Stimulated activated CD8-positive, alpha-beta memory T cell treated with anti-CD3 and anti-CD28 coated beads, Interleukin-7, amount 100 ng/mL, for 4 hours (primary cell): ENCODE data around the gene C3orf38.
"Not testable (repeated sequence)": the region's sequence is repeated elsewhere in the genome, so short reads cannot be mapped to it uniquely, and the experiment has no call there.

Experiments
- DNase-seq, 2 donors: peaks; one replicate each; pipeline ENCODE4 v3.0.0-alpha.2; 2020; ENCODE audit warnings: low read depth in 2 of 2

The C3orf38 gene

DNA sequence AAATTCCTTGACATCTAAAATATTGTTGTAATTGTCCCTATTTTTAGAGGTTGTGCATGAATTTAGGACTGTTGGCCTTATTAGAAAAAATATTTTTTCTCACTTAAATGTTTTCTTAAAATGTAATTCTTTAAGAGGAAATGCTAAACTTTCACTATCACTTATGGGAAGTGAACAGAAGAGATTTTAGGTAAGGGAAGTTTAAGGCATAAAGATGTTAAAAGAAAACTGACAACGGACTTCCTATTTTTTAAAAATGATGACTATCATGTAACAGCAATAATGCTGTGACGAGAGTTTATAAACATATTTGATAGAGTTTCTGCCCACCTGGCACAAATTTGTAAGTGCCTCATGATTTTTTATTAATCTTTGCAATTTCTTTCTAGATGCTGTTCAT, 3.1 kb downstream of the C3orf38 start:
- no peak for DNase-seq

DNA sequence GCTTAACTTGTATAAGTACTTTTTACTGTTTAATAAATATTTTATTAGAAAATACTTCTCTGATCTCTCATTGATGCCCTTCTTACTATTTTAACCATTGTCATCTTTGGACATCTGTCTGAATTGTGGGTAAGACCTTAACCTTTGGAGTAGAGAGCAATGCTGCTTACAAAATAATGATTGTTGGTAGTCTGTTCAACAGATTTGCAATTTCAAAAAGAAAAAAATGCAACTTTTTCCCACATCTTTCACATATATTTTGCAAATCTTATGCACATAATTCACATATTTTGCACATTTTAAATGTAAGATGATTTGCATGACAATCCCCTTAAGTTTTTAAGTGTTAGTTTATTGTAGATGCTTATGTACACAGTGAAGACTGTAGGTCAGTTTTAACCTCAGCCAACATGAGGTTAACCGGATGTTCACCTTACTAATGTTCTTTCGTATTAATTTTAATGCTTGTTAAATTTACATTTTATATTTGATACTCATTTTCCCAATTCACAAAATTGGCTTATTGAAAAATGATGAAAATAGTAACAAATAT, 16.7 kb downstream of the C3orf38 start:
- no peak for DNase-seq

GRCh38 chr3:88167173-88167572, 17.4 kb downstream of the C3orf38 start:
- DNase-seq: no peak

- no peak for DNase-seq
Observed at GRCh38 chr3:88167704-88168103, 17.9 kb downstream of the C3orf38 start.

DNA sequence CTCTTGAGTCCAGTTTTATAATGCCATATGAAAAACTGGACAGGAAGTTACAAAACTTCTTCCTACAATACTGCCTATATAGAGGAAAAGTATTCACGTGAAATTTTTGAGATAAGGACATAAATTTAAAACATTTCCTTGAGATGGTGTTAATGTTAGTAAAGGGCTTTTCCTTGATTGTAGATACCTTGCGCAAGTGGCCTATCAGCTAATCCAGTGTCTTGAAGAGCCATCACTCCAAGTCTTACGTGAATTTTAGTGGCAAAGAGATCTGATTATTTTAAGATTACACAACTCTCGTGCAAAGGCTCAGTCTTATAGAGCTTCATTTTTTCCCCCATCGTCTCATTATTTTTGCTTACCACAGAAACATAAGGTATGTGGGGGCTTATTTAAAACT, 18.4 kb downstream of the C3orf38 start:
- no peak for DNase-seq

DNA sequence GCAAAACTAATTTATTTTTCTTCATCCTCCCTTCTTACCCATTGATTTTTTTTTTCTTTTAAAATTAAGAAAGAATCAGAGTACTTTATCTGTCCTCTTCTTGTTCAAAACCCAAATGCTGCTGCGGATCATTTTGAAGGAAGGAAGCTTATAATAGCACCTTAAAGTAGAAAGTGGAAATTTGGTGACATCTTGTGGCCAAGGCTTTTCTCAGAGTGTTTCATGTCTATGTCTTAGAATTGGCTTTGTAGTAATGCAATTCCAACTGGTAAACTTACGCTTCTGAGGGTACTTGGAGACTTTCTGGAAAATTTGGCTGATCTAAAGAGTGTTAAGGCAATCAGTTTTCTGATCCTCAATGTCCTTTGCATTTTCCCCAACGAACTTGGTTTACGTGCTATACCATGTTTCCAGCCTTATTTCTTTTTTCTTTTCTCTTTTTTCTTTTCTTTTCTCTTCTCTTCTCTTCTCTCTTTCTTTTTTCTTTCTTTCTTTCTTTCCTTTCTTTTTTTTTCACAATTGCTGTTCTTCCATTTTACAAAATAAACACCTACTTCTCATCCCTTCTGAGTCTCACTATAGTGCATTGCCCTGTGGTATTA, 30.7 kb downstream of the C3orf38 start:
- DNase-seq: no peak

DNA sequence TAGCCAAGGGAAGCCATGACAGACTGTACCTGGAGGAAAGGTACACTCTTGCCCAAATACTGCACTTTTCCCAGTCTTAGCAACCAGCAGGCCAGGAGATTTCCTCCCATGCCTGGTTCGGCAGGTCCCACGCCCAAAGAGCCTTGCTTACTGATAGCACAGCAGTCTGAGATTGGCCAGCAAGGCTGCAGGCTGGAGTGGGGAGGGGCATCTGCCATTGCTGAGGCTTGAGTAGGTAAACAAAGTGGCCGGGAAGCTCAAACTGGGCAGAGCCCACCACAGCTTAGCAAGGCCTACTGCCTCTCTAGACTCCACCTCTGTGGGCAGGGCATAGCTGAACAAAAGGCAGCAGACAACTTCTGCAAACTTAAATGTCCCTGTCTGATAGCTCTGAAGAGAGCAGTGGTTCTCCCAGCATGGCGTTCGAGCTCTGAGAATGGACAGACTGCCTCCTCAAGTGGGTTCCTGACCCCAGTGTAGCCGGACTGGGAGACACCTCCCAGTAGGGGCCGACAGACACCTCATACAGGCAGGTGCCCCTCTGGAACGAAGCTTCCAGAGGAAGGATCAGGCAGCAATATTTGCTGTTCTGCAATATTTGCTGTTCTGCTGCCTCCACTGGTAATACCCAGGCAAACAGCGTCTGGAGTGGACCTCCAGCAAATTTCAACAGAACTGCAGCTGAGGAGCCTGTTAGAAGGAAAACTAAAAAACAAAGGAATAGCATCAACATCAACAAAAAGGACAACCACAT, 32.6 kb downstream of the C3orf38 start:
- DNase-seq: not testable (repeated sequence)

DNA sequence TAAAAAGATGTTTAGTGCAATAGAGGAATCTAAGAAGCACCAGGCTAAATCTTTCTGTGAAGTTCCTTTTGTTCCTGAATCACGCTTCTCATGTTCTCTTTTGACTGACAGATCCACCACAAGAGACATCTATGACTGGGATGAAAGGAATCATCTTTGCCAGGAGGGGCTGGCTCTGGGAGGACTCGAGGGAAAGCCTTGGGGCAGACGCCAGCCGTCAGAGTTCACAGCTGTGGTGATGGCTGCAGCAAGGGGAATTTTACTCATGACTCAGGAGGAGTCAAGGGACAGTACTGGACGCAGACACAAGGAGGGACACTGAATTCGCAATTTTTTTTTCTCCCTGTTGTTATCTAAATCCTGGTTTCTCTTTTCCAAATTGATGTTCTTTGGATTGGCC, 38.7 kb downstream of the C3orf38 start:
- DNase-seq: no peak

DNA sequence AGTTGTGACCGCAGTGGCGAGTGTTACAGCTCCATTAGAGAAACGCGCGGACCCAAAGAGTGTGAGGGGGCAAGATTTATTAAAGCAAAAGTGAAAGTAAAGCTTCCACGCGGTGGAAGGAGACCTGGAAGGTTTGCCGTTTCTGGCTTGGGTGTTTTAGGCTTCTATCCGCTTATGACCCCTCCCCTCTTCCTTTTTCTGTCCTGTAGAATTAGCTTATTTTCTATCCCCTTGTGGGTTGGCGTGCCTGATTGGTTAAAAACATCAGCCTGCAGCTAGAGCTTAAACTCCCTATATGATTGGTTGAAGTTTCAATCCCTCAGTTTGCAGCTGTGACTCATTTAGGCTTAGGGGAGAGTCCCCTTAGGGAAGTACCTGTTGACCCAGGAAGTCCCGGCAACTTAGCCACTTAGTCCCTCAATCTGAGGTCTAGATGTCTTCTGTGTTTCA, 39.6 kb downstream of the C3orf38 start:
- no peak for DNase-seq

GRCh38 chr3:88191872-88192409, 42.2 kb downstream of the C3orf38 start:
- DNase-seq: no peak

DNA sequence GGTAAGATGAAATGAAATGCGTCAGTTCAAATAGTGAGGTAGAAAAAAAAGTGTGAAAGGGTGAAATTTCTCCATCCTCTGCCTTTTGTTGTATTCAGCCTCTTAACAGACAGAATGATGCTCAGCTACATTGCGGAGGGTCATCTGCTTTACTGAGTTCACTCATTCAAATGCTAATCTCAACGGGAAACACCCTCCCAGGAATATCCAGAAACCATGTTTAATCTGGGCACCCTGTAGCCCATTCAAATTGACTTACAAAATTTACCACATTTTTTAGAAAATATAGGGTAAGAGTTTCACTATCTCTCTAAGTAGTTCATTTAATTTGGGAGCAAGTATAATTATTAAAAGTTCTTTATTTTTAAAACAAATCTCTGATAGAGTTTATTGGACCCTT, 42.9 kb downstream of the C3orf38 start:
- DNase-seq: no peak

DNA sequence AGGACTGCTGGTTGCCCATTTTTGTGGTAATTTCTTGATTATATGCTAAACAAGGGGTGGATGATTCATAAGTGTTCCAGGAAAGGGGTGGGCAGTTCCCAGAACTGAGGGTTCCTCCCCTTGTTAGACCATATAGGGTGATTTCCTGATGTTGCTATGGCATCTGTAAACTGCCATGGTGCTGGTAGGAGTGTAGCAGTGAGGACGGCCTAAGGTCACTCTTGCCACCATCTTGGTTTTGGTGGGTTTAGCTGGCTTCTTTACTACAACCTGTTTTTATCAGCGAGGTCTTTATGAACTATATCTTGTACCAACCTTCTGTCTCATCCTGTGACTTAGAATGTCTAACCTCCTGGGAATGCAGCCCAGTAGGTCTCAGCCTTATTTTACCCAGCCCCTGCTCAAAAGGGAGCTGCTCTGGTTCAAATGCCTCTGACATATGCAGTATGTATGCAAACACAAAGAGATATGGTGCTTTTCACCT, 46.2 kb downstream of the C3orf38 start:
- DNase-seq: no peak

DNA sequence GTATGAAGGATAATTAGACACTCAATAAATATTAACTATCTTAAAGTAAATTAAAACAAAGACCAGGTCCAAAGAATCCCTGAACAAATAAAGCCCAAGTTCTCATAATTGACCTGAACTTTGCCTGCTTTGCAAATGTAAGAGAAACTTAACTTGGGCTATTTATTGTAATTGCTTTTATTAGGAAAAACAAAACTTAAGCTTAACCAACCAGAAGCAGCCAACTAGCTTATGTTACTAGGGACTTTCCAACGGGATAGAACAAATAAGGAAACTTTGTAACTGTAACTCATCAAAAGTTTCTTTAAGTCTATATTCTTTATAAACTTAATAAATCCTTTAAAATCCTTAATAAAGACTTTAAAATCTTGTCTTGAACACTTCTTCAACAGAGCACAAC, 48.4 kb downstream of the C3orf38 start:
- DNase-seq: no peak

DNA sequence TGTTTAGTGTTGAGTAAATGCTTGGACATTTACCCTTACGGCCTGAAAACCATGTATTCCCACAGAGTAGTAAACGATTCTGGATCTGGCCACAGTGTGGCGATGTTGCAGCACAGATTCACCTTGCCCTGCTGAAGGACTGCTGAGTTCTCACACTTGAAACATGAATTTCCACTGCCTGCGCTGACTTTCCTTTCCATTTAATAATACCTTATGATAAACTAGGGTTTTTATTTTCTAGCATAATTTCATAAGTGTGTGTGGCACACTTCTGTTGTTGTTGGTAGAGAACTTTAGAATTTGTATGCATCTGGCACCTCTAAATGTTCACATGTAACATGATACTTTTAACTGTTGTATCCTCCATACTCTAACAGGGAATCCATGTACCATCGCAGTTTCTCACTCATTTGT, 53.9 kb downstream of the C3orf38 start:
- DNase-seq: no peak
